GM23338 (cell line): Measurements from ENCODE around the gene SH3BP4. TPM values are rescaled to one million over a fixed set of nuclear protein-coding genes. Genes with fewer than 3 reads are reported as not detected.

Experiments
- ATAC-seq: fragments of 200-7000 bp; cut with Tn5 transposase; 3 replicates; pipeline ENCODE4 v1.9.1; 2020
- DNase-seq: peaks from one replicate; pipeline ENCODE4 v3.0.0-alpha.2; 2015; ENCODE audit warnings: low spot score
- H2AFZ ChIP-seq: fragments of 200-600 bp; sonication (generic); 2 replicates; pipeline ENCODE4 v1.8.0; 2016; ENCODE audit warnings: antibody characterized with exemption, mild to moderate bottlenecking, moderate library complexity
- H3F3A ChIP-seq: fragments of 200-600 bp; sonication (generic); replicated peaks from 2 replicates; pipeline ENCODE4 v1.8.0; 2017; ENCODE audit warnings: antibody characterized with exemption, mixed run types, low read depth
- H3K27ac ChIP-seq: fragments of 200-600 bp; sonication (generic); 2 replicates; pipeline ENCODE4 v1.6.1; 2016; ENCODE audit warnings: low read depth
- H3K27me3 ChIP-seq: fragments of 200-600 bp; sonication (generic); 2 replicates; pipeline ENCODE4 v1.8.0; 2016; ENCODE audit warnings: mild to moderate bottlenecking, mixed run types, moderate library complexity; ENCODE audit not compliant: insufficient read depth
- H3K36me3 ChIP-seq: fragments of 200-600 bp; sonication (generic); 2 replicates; pipeline ENCODE4 v1.8.0; 2016; ENCODE audit warnings: mild to moderate bottlenecking; ENCODE audit not compliant: insufficient read depth
- H3K4me1 ChIP-seq: fragments of 200-600 bp; sonication (generic); 2 replicates; pipeline ENCODE4 v1.8.0; 2016; ENCODE audit warnings: mild to moderate bottlenecking, moderate library complexity; ENCODE audit not compliant: insufficient read depth
- H3K4me2 ChIP-seq: fragments of 200-600 bp; sonication (generic); 2 replicates; pipeline ENCODE4 v1.7.1; 2017; ENCODE audit warnings: mixed run types
- H3K4me3 ChIP-seq: fragments of 200-600 bp; sonication (generic); 2 replicates; pipeline ENCODE4 v1.6.1; 2016; ENCODE audit warnings: mixed run types
- H3K79me2 ChIP-seq: fragments of 200-600 bp; sonication (generic); replicated peaks from 2 replicates; pipeline ENCODE4 v1.8.0; 2017; ENCODE audit warnings: mild to moderate bottlenecking; ENCODE audit not compliant: insufficient read depth
- H3K9me2 ChIP-seq: fragments of 200-600 bp; sonication (generic); 2 replicates; pipeline ENCODE4 v1.8.0; 2017; ENCODE audit not compliant: insufficient read depth
- H4K20me1 ChIP-seq: fragments of 200-600 bp; sonication (generic); replicated peaks from 2 replicates; pipeline ENCODE4 v1.8.0; 2017; ENCODE audit warnings: mild to moderate bottlenecking; ENCODE audit not compliant: insufficient read depth
- H3K27ac Mint-ChIP-seq: 2 replicates; pipeline ENCODE4 v1.8.0; 2020; ENCODE audit warnings: inconsistent platforms, mild to moderate bottlenecking, moderate library complexity, mixed read lengths
- H3K27me3 Mint-ChIP-seq: 3 replicates; pipeline ENCODE4 v1.8.0; 2022; ENCODE audit warnings: low read depth, mild to moderate bottlenecking, moderate library complexity, mixed read lengths, inconsistent platforms; ENCODE audit not compliant: insufficient read depth, poor library complexity
- H3K36me3 Mint-ChIP-seq: 3 replicates; pipeline ENCODE4 v1.8.0; 2021; ENCODE audit warnings: low read depth, mild to moderate bottlenecking, inconsistent platforms, moderate library complexity, mixed read lengths
- H3K4me1 Mint-ChIP-seq: 3 replicates; pipeline ENCODE4 v1.8.0; 2020; ENCODE audit warnings: mild to moderate bottlenecking, inconsistent platforms, mixed read lengths
- H3K4me3 Mint-ChIP-seq: 3 replicates; pipeline ENCODE4 v1.8.0; 2021; ENCODE audit warnings: moderate library complexity, mild to moderate bottlenecking, inconsistent platforms, mixed read lengths
- H3K9me3 Mint-ChIP-seq: 3 replicates; pipeline ENCODE4 v1.8.0; 2020; ENCODE audit warnings: moderate library complexity, mild to moderate bottlenecking, inconsistent platforms, mixed read lengths
- CREB1 ChIP-seq: fragments of 250-450 bp; sonication (Bioruptor Pico); IDR thresholded peaks from 2 replicates; pipeline ENCODE4 v1.5.0; 2020; ENCODE audit warnings: low read depth, mild to moderate bottlenecking, moderate library complexity
- CTCF ChIP-seq, 2 experiments: fragments of 200-600 bp in 1 of 2; sonication (generic) in 1 of 2; conservative IDR thresholded peaks; 2 replicates each; pipeline versions ENCODE4 v1.5.1 to v1.6.1; 2016 to 2017; ENCODE audit warnings: antibody characterized with exemption in 2 of 2, low read depth in 2 of 2, mild to moderate bottlenecking in 2 of 2, moderate library complexity in 1 of 2
- ETS1 ChIP-seq: IDR thresholded peaks from 2 replicates; pipeline ENCODE4 v1.6.1; 2016; ENCODE audit warnings: antibody characterized with exemption
- EZH2 ChIP-seq: fragments of 200-600 bp; sonication (generic); IDR thresholded peaks from one replicate; pipeline ENCODE4 v1.8.0; 2017; ENCODE audit warnings: antibody characterized with exemption, mild to moderate bottlenecking, low read depth; ENCODE audit not compliant: unreplicated experiment
- EZH2phosphoT487 ChIP-seq: fragments of 200-600 bp; sonication (generic); IDR thresholded peaks from one replicate; pipeline ENCODE4 v1.8.1; 2018; ENCODE audit warnings: antibody characterized with exemption; ENCODE audit not compliant: unreplicated experiment
- JUNB ChIP-seq: IDR thresholded peaks from one replicate; pipeline ENCODE4 v1.6.1; 2016; ENCODE audit warnings: antibody characterized with exemption; ENCODE audit not compliant: unreplicated experiment
- NANOG ChIP-seq: IDR thresholded peaks from 2 replicates; pipeline ENCODE4 v1.6.1; 2016; ENCODE audit warnings: antibody characterized with exemption, borderline replicate concordance
- POLR2AphosphoS5 ChIP-seq: IDR thresholded peaks from 2 replicates; pipeline ENCODE4 v1.6.1; 2016; ENCODE audit warnings: antibody characterized with exemption, low read depth
- REST ChIP-seq: IDR thresholded peaks from one replicate; pipeline ENCODE4 v1.6.1; 2018; ENCODE audit warnings: antibody characterized with exemption; ENCODE audit not compliant: unreplicated experiment
- STAT1 ChIP-seq: IDR thresholded peaks from one replicate; pipeline ENCODE4 v1.6.1; 2016; ENCODE audit warnings: antibody characterized with exemption; ENCODE audit not compliant: unreplicated experiment
- ZNF114 ChIP-seq: fragments of 250-450 bp; sonication (Bioruptor Pico); IDR thresholded peaks from 2 replicates; pipeline ENCODE4 v1.5.0; 2020; ENCODE audit warnings: mild to moderate bottlenecking, moderate library complexity
- ZNF331 ChIP-seq: fragments of 250-450 bp; sonication (Bioruptor Pico); IDR thresholded peaks from 2 replicates; pipeline ENCODE4 v1.5.0; 2020; ENCODE audit warnings: low read depth, mild to moderate bottlenecking, moderate library complexity
- ZNF462 ChIP-seq: fragments of 250-450 bp; sonication (Bioruptor Pico); IDR thresholded peaks from 2 replicates; pipeline ENCODE4 v1.5.0; 2020; ENCODE audit warnings: mild to moderate bottlenecking, moderate library complexity
- polyA plus RNA-seq: library from polyadenylated mRNA; unstranded; fragments of >200 nt; fragmentation: Nextera tagmentation; extraction: Ambion mirVana; gene quantifications from 2 replicates; pipeline ENCODE4 v1.2.1, GENCODE V29; 2016
- total RNA-seq: library from RNA; depleted of rRNA; stranded (reverse); fragments of >200 nt; shearing (Covaris generic); gene quantifications from 2 replicates; pipeline ENCODE4 v1.2.3, GENCODE V29; 2014

SH3BP4 gene
- total and polyA plus RNA-seq, 2 experiments from 2014 or later = 15.6 to 50.9 TPM

- Histone ChIP-seq H3K4me2 (no peak overlapping the region), H3K4me3 (no peak overlapping the region), H3K27me3 (no peaks in the 10 kb centered on the region), H3F3A (no peaks in the 10 kb centered on the region), H3K4me1 (peaks cover 21% of the 10 kb centered on the region), H3K79me2 (no peaks in the 10 kb centered on the region), H4K20me1 (no peaks in the 10 kb centered on the region), H3K27ac (no peak overlapping the region), H2AFZ (no peak overlapping the region), H3K36me3 (no peaks in the 10 kb centered on the region), H3K9me2 (0 out of 2 replicates have a peak, but pooled peaks cover 4% of the 10 kb centered on the region)
- Mint-ChIP-seq H3K27ac (no peak overlapping the region), H3K9me3 (no peaks in the 10 kb centered on the region; the same call in 2 of the 3 replicates), H3K4me1 (peaks cover 19% of the 10 kb centered on the region), H3K36me3 (no peaks in the 10 kb centered on the region), H3K4me3 (no peak overlapping the region), H3K27me3 (peaks cover 5% of the 10 kb centered on the region)
- DNase-seq (no peak), ATAC-seq (no peak)
- TF ChIP-seq ZNF331 (CRISPR knock-in tag) (no peak), CTCF (conservative IDR thresholded peaks at IDR 0.05; ENCODE audit: low read depth in 2 of 2) (no peak), POLR2AphosphoS5 (no peak), ETS1 (no peak), STAT1 (no peak), EZH2phosphoT487 (no peak), REST (no peak), EZH2 (no peak), CREB1 (no peak), ZNF114 (no peak), NANOG (no peak), JUNB (no peak), ZNF462 (no peak)
Measured at GRCh38 chr2:234929002-234929401, 22.8 kb upstream of the SH3BP4 start.
